HepG2 (cell line): ENCODE data around the gene EARS2. TPM values are rescaled to one million over a fixed set of nuclear protein-coding genes. Genes with fewer than 3 reads are reported as not detected.

ENCODE experiments used
- ATF5 ChIP-seq: sonication (generic); formaldehyde crosslinking; IDR thresholded peaks from 2 replicates; pipeline ENCODE4 v1.4.0; 2020; ENCODE audit warnings: mild to moderate bottlenecking, low read depth, missing genetic modification reagents
- ATM ChIP-seq: fragments of 450-650 bp; IDR thresholded peaks from 2 replicates; pipeline ENCODE4 v1.7.1; 2017; ENCODE audit warnings: mild to moderate bottlenecking, borderline replicate concordance
- BCL6 ChIP-seq: IDR thresholded peaks from 2 replicates; pipeline ENCODE4 v1.6.1; 2016; ENCODE audit warnings: missing genetic modification reagents, missing compliant biosample characterization
- DBP ChIP-seq: sonication (generic); formaldehyde crosslinking; IDR thresholded peaks from 2 replicates; pipeline ENCODE4 v1.4.0; 2020; ENCODE audit warnings: missing genetic modification reagents; ENCODE audit errors: not compliant biosample characterization
- FOXK1 ChIP-seq: sonication (generic); formaldehyde crosslinking; IDR thresholded peaks from 2 replicates; pipeline ENCODE4 v1.4.0; 2020; ENCODE audit warnings: low read depth, missing genetic modification reagents, borderline replicate concordance
- HDAC2 ChIP-seq: sonication (generic); formaldehyde crosslinking; IDR thresholded peaks from 2 replicates; pipeline ENCODE4 v1.4.0; 2020; ENCODE audit warnings: missing genetic modification reagents
- HMGXB4 ChIP-seq, 2 experiments: sonication (generic) in 1 of 2; formaldehyde crosslinking in 1 of 2; IDR thresholded peaks; 2 replicates each; pipeline versions ENCODE4 v1.4.0 to v1.6.1; 2018 to 2020; ENCODE audit warnings: missing genetic modification reagents in 2 of 2, borderline replicate concordance in 1 of 2, low read depth in 1 of 2, mild to moderate bottlenecking in 1 of 2, missing biosample characterization in 1 of 2
- HNF4G ChIP-seq, 2 experiments: sonication (generic) in 1 of 2; formaldehyde crosslinking in 1 of 2; IDR thresholded peaks; 2 replicates each; pipeline versions ENCODE4 v1.4.0 to v1.6.1; 2011 to 2020; ENCODE audit warnings: borderline replicate concordance in 2 of 2, low read depth in 2 of 2, mild to moderate bottlenecking in 2 of 2, low read length in 1 of 2, missing genetic modification reagents in 1 of 2, moderate library complexity in 1 of 2
- JDP2 ChIP-seq: sonication (generic); formaldehyde crosslinking; IDR thresholded peaks from 2 replicates; pipeline ENCODE4 v1.8.1; 2022; ENCODE audit warnings: missing genetic modification reagents, borderline replicate concordance
- KDM1A ChIP-seq: IDR thresholded peaks from 2 replicates; pipeline ENCODE4 v1.6.1; 2016; ENCODE audit warnings: missing compliant biosample characterization
- MED1 ChIP-seq: sonication (generic); formaldehyde crosslinking; IDR thresholded peaks from 2 replicates; pipeline ENCODE4 v1.4.0; 2020; ENCODE audit warnings: missing genetic modification reagents
- PTBP1 ChIP-seq: fragments of 200-400 bp; formaldehyde crosslinking; IDR thresholded peaks from 2 replicates; pipeline ENCODE4 v1.6.1; 2018; ENCODE audit warnings: low read length, low read depth; ENCODE audit not compliant: poor library complexity, severe bottlenecking
- THRA ChIP-seq: sonication (generic); formaldehyde crosslinking; IDR thresholded peaks from 2 replicates; pipeline ENCODE4 v1.4.0; 2020; ENCODE audit warnings: missing genetic modification reagents, borderline replicate concordance
- ZBTB25 ChIP-seq: IDR thresholded peaks from 2 replicates; pipeline ENCODE4 v1.6.1; 2018; ENCODE audit warnings: missing genetic modification reagents
- ZNF446 ChIP-seq: sonication (generic); formaldehyde crosslinking; IDR thresholded peaks from 2 replicates; pipeline ENCODE4 v1.5.0; 2020; ENCODE audit warnings: mild to moderate bottlenecking, missing genetic modification reagents
- ZNF501 ChIP-seq: sonication (generic); formaldehyde crosslinking; IDR thresholded peaks from 2 replicates; pipeline ENCODE4 v1.5.1; 2020; ENCODE audit warnings: mild to moderate bottlenecking, moderate library complexity, missing genetic modification reagents
- ZNF546 ChIP-seq: sonication (generic); formaldehyde crosslinking; conservative IDR thresholded peaks from 2 replicates; pipeline ENCODE4 v1.8.1; 2023; ENCODE audit warnings: mild to moderate bottlenecking, missing genetic modification reagents
- ZNF574 ChIP-seq: sonication (generic); formaldehyde crosslinking; IDR thresholded peaks from 2 replicates; pipeline ENCODE4 v1.4.0; 2020; ENCODE audit warnings: missing genetic modification reagents
- ZNF75D ChIP-seq: sonication (generic); formaldehyde crosslinking; IDR thresholded peaks from 2 replicates; pipeline ENCODE4 v1.8.1; 2023; ENCODE audit warnings: missing genetic modification reagents, mild to moderate bottlenecking, borderline replicate concordance
- polyA plus RNA-seq, 8 experiments: library from polyadenylated mRNA; depleted of rRNA in 3 of 8; stranded (reverse) in 7 of 8; unstranded in 1 of 8; fragments of >200 nt; fragmentation: Illumina TruSeq in 4 of 8; extraction: Trizol in 4 of 8; gene quantifications; 2 replicates each; pipeline versions ENCODE4 v1.2.1 to v1.2.3, GENCODE V29; 2011 to 2016; ENCODE audit warnings: low read depth in 4 of 8, missing spikeins in 1 of 8, mixed read lengths in 1 of 8; ENCODE audit not compliant: insufficient read depth in 1 of 8
- total RNA-seq, 5 experiments: library from RNA; depleted of rRNA; stranded (reverse); fragments of >200 nt; fragmentation: Illumina TruSeq; extraction: Trizol; gene quantifications; 2 replicates each; pipeline ENCODE4 v1.2.3, GENCODE V29; 2016; ENCODE audit warnings: low read depth in 1 of 5

EARS2 gene
- total and polyA plus RNA-seq, 2 of the 13 experiments (the other 11 are each of a cell fraction or from before 2014, with no cell fraction given) = 49.4 to 80.4 TPM

- TF ChIP-seq ZNF501 (CRISPR knock-in tag) (peak; percentile 85), HMGXB4 (CRISPR knock-in tag; IDR thresholded peaks at IDR 0.05; ENCODE audit: borderline replicate concordance in 1 of 2, low read depth in 1 of 2) (peak; percentile 52 to 84; a peak in 2 of 4 replicates), ZNF446 (CRISPR knock-in tag) (no peak), FOXK1 (CRISPR knock-in tag) (peak; percentile 100), ZNF75D (CRISPR knock-in tag) (no peak), ATM (no peak), HDAC2 (CRISPR knock-in tag) (peak; percentile 99), JDP2 (CRISPR knock-in tag) (no peak; the same call in 1 of the 2 replicates), PTBP1 (no peak), MED1 (CRISPR knock-in tag) (peak; percentile 99), ZBTB25 (CRISPR knock-in tag) (peak; percentile 98), BCL6 (CRISPR knock-in tag) (peak; percentile 99), ZNF546 (CRISPR knock-in tag) (no peak), ZNF574 (CRISPR knock-in tag) (peak; percentile 64; the same call in 1 of the 2 replicates), ATF5 (CRISPR knock-in tag) (no peak), KDM1A (CRISPR knock-in tag) (peak; percentile 86), THRA (CRISPR knock-in tag) (peak; percentile 91), DBP (CRISPR knock-in tag) (no peak), HNF4G (IDR thresholded peaks at IDR 0.05; ENCODE audit: borderline replicate concordance, low read depth, low read length) (no peak), HNF4G (CRISPR knock-in tag; IDR thresholded peaks at IDR 0.05; ENCODE audit: borderline replicate concordance, low read depth) (peak; percentile 75; the same call in 1 of the 2 replicates)
Measured at GRCh38 chr16:23539984-23540816, 16.9 kb downstream of the EARS2 start (continued).
